Endothelial cell of umbilical vein (primary cell): ENCODE measurements around the gene ABI3. TPM values are rescaled to one million over a fixed set of nuclear protein-coding genes. Genes with fewer than 3 reads are reported as not detected.

Source experiments
- BruUV-seq: library from RNA; stranded (reverse); fragments of 400-500 nt; replicated peaks from 2 replicates; lab custom pipeline; 2021; lab: Mats Ljungman, UMichigan
- CTCF ChIA-PET: fragments of 300-600, 350-600 bp; sonication (Branson Sonifier 250); formaldehyde crosslinking; loops from one replicate; lab custom pipeline; 2021; ENCODE audit warnings: antibody characterized with exemption, inconsistent platforms; lab: Charles Lee
- POLR2A ChIA-PET: fragments of 300-600, 350-600 bp; sonication (Branson Sonifier 250); formaldehyde crosslinking; loops from one replicate; lab custom pipeline; 2021; ENCODE audit warnings: antibody characterized with exemption, inconsistent platforms; lab: Charles Lee
- DNase-seq: peaks from one replicate; pipeline ENCODE4 v3.0.0-alpha.2; 2011; ENCODE audit warnings: low read depth, low spot score
- FAIRE-seq: peaks from 2 replicates; lab custom pipeline; 2011; peaks lifted over from hg19 to GRCh38; lab: Jason Lieb, UNC
- H2AFZ ChIP-seq: 2 replicates; pipeline ENCODE4 v1.6.0; 2012; ENCODE audit warnings: low read depth, low read length, control low read depth, inconsistent platforms
- H3K27ac ChIP-seq: 2 replicates; pipeline ENCODE4 v1.5.1; 2011; ENCODE audit warnings: low read depth, mild to moderate bottlenecking, control low read depth, low read length, moderate library complexity; ENCODE audit not compliant: insufficient read depth
- H3K27me3 ChIP-seq, 2 experiments: 2 replicates each; pipeline versions ENCODE4 v1.6.0 to v1.6.1; 2011; ENCODE audit warnings: low read length in 2 of 2, mixed read lengths in 1 of 2; ENCODE audit not compliant: control insufficient read depth in 2 of 2, insufficient read depth in 2 of 2
- H3K36me3 ChIP-seq, 2 experiments: 2 replicates in 1 of 2; 3 replicates in 1 of 2; pipeline ENCODE4 v1.5.1; 2011; ENCODE audit warnings: low read length in 2 of 2, mild to moderate bottlenecking in 1 of 2, moderate library complexity in 1 of 2; ENCODE audit not compliant: control insufficient read depth in 2 of 2, insufficient read depth in 2 of 2; ENCODE audit errors: extremely low read depth in 1 of 2
- H3K4me1 ChIP-seq: 3 replicates; pipeline ENCODE4 v1.5.1; 2011; ENCODE audit warnings: mild to moderate bottlenecking, low read length; ENCODE audit not compliant: control insufficient read depth, insufficient read depth; ENCODE audit errors: extremely low read depth
- H3K4me2 ChIP-seq: 2 replicates; pipeline ENCODE4 v1.6.1; 2011; ENCODE audit warnings: low read length, control low read depth, mixed read lengths; ENCODE audit not compliant: insufficient read depth
- H3K4me3 ChIP-seq, 3 experiments: fragments of 200-600 bp in 1 of 3; sonication (generic), shearing (Covaris generic) in 1 of 3; replicated peaks in 1 of 3; 2 replicates each; pipeline ENCODE4 v1.5.1; 2011 to 2016; ENCODE audit warnings: control low read depth in 3 of 3, low read length in 3 of 3, mild to moderate bottlenecking in 2 of 3, inconsistent platforms in 1 of 3, low read depth in 1 of 3, moderate library complexity in 1 of 3; ENCODE audit not compliant: insufficient read depth in 1 of 3
- H3K79me2 ChIP-seq: 2 replicates; pipeline ENCODE4 v1.6.0; 2012; ENCODE audit warnings: low read length, inconsistent platforms; ENCODE audit not compliant: control insufficient read depth, insufficient read depth
- H3K9ac ChIP-seq: replicated peaks from 2 replicates; pipeline ENCODE3; 2011; ENCODE audit warnings: low read length, control low read depth; ENCODE audit not compliant: insufficient read depth; ENCODE audit errors: extremely low read depth
- H3K9me1 ChIP-seq: replicated peaks from 3 replicates; pipeline ENCODE4 v1.6.0; 2011; ENCODE audit warnings: mild to moderate bottlenecking, low read length; ENCODE audit not compliant: control insufficient read depth, insufficient read depth; ENCODE audit errors: extremely low read depth
- H3K9me3 ChIP-seq: replicated peaks from 2 replicates; pipeline ENCODE4 v1.5.1; 2012; ENCODE audit warnings: low read length, inconsistent platforms; ENCODE audit not compliant: control insufficient read depth, insufficient read depth
- H4K20me1 ChIP-seq: replicated peaks from 2 replicates; pipeline ENCODE3; 2011; ENCODE audit warnings: mild to moderate bottlenecking, low read length; ENCODE audit not compliant: control insufficient read depth, insufficient read depth; ENCODE audit errors: extremely low read depth
- EZH2 ChIP-seq: IDR thresholded peaks from 2 replicates; pipeline ENCODE4 v1.6.1; 2012; ENCODE audit warnings: borderline replicate concordance, low read depth, mild to moderate bottlenecking, moderate library complexity, low read length, inconsistent platforms; ENCODE audit not compliant: severe bottlenecking
- FOS ChIP-seq: IDR thresholded peaks from 2 replicates; pipeline ENCODE4 v1.6.1; 2011; ENCODE audit warnings: mild to moderate bottlenecking, low read length, moderate library complexity, borderline replicate concordance; ENCODE audit not compliant: insufficient read depth
- GATA2 ChIP-seq: IDR thresholded peaks from 2 replicates; pipeline ENCODE4 v1.7.0; 2011; ENCODE audit warnings: low read depth, mild to moderate bottlenecking, moderate library complexity, mixed read lengths, low read length; ENCODE audit not compliant: insufficient read length, insufficient read depth
- JUN ChIP-seq: IDR thresholded peaks from 2 replicates; pipeline ENCODE4 v1.6.1; 2011; ENCODE audit warnings: borderline replicate concordance, low read depth; ENCODE audit not compliant: insufficient read length, insufficient read depth
- MYC ChIP-seq: IDR thresholded peaks from one replicate; pipeline ENCODE4 v1.6.1; 2011; ENCODE audit warnings: mild to moderate bottlenecking, low read depth, low read length
- POLR2A ChIP-seq: IDR thresholded peaks from 2 replicates; pipeline ENCODE4 v1.6.1; 2012; ENCODE audit warnings: low read depth, mild to moderate bottlenecking, control low read depth, low read length
- POLR2AphosphoS5 ChIP-seq: IDR thresholded peaks from 2 replicates; pipeline ENCODE4 v1.6.1; 2012; ENCODE audit warnings: low read depth, mild to moderate bottlenecking, control low read depth, low read length, moderate library complexity; ENCODE audit not compliant: insufficient read depth
- dilution Hi-C: fragments of 300-500 bp; cut with MboI; formaldehyde crosslinking; loops from one replicate; pipeline ENCODE4 v1.15.0; 2019; ENCODE audit warnings: low sequenced_read_pairs; ENCODE audit not compliant: extremely low pct_ligation_motif_present
- intact Hi-C: fragments of 100-400 bp; cut with micrococcal nuclease; formaldehyde crosslinking; loops from one replicate; pipeline ENCODE4 v1.10.0; 2022
- polyA plus RNA-seq, 4 experiments: library from polyadenylated mRNA; depleted of rRNA in 3 of 4; stranded (reverse) in 3 of 4; unstranded in 1 of 4; fragments of >200 nt; gene quantifications; 2 replicates each; pipeline versions ENCODE4 v1.2.1 to v1.2.3, GENCODE V29; 2011 to 2012; ENCODE audit warnings: missing spikeins in 1 of 4
- total RNA-seq: library from RNA; stranded (reverse); gene quantifications from 2 replicates; pipeline ENCODE4 v1.2.3, GENCODE V29; 2021
- TF ChIP-seq, protein P1 (sequence below): IDR thresholded peaks from 2 replicates; pipeline ENCODE4 v1.6.1; 2011; ENCODE audit not compliant: insufficient read depth, insufficient read length
- TF ChIP-seq, protein P2 (sequence below), 2 donors: IDR thresholded peaks; 1 replicate in 1 of 2; 2 replicates in 1 of 2; pipeline ENCODE4 v1.5.1; 2011; ENCODE audit warnings: low read length in 2 of 2, mild to moderate bottlenecking in 2 of 2, moderate library complexity in 2 of 2, control low read depth in 1 of 2, inconsistent platforms in 1 of 2, low read depth in 1 of 2; ENCODE audit not compliant: insufficient read depth in 1 of 2; ENCODE audit errors: extremely low read depth in 1 of 2

Gene ABI3
- total and polyA plus RNA-seq, 2 donors (not counting 3 experiments of a cell fraction or from before 2014, with no cell fraction given), result 35.2 to 35.5 TPM

DNA sequence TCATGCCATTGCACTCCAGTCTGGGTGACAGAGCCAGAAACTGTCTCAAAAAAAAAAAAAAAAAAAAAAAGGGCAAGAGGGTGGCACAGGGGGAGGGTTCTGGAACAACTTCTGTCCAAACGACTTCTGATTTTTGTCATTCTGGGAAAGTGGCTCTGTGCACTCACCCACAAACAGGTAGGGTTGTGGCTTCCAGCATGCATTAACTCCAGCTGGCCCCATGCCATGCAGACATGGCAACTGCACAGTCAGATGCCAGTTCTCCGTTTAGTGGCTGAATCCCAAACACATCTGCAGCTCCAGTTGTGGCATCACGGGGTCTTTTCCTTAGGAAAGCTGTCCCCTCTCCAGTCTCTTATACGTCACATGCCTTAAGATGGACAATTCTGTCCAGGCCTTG lies 47.6 kb upstream of the ABI3 start:
- no peak for DNase-seq
- no peak overlapping the region for H3K4me3 ChIP-seq
- no peaks in the 10 kb centered on the region for H3K9me1 ChIP-seq
- no TSS peak for BruUV-seq
- no peaks in the 10 kb centered on the region for H3K4me1 ChIP-seq
- TF ChIP-seq MYC (no peak), EZH2 (no peak), POLR2A (no peak), JUN (no peak), FOS (no peak), GATA2 (no peak), POLR2AphosphoS5 (no peak)
- TF ChIP-seq, protein P1, sequence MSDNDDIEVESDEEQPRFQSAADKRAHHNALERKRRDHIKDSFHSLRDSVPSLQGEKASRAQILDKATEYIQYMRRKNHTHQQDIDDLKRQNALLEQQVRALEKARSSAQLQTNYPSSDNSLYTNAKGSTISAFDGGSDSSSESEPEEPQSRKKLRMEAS, result no peak
- TF ChIP-seq, protein P2, sequence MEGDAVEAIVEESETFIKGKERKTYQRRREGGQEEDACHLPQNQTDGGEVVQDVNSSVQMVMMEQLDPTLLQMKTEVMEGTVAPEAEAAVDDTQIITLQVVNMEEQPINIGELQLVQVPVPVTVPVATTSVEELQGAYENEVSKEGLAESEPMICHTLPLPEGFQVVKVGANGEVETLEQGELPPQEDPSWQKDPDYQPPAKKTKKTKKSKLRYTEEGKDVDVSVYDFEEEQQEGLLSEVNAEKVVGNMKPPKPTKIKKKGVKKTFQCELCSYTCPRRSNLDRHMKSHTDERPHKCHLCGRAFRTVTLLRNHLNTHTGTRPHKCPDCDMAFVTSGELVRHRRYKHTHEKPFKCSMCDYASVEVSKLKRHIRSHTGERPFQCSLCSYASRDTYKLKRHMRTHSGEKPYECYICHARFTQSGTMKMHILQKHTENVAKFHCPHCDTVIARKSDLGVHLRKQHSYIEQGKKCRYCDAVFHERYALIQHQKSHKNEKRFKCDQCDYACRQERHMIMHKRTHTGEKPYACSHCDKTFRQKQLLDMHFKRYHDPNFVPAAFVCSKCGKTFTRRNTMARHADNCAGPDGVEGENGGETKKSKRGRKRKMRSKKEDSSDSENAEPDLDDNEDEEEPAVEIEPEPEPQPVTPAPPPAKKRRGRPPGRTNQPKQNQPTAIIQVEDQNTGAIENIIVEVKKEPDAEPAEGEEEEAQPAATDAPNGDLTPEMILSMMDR (IDR thresholded peaks at IDR 0.05; ENCODE audit: extremely low read depth in 1 of 2, insufficient read depth in 1 of 2, low read depth in 1 of 2, low read length in 2 of 2), result no peak
- H3K9ac ChIP-seq, result no peak overlapping the region
- no peaks in the 10 kb centered on the region for H4K20me1 ChIP-seq
- H3K4me2 ChIP-seq, result no peak overlapping the region
- intact Hi-C loops, result no loop called here
- peaks cover 14 to 16% of the 10 kb centered on the region in 2 experiments for H3K27me3 ChIP-seq
- H2AFZ ChIP-seq, result no peak overlapping the region
- no peaks in the 10 kb centered on the region for H3K79me2 ChIP-seq
- dilution Hi-C loops, result no loop called here
- H3K9me3 ChIP-seq, result no peaks in the 10 kb centered on the region
- H3K27ac ChIP-seq, result no peak overlapping the region
- CTCF ChIA-PET, result interaction anchor here (1.3 kb wide), 1 partner anchor 30 kb away, joined by 3 read pairs; no protein-coding TSS in a partner anchor
- POLR2A ChIA-PET, result no interaction called here
- no peaks in the 10 kb centered on the region for H3K36me3 ChIP-seq
- no peak for FAIRE-seq
